ENCODE measurements around the gene ADARB2.

The ADARB2 gene

GRCh38 chr10:1194161-1194560 lies 543.2 kb downstream of the ADARB2 start:
- no peak for DNase-seq (ENCODE audit: low read depth in 3 of 3)

GRCh38 chr10:1193561-1193960 lies 543.8 kb downstream of the ADARB2 start:
- DNase-seq (ENCODE audit: low read depth in 3 of 3): no peak

DNA sequence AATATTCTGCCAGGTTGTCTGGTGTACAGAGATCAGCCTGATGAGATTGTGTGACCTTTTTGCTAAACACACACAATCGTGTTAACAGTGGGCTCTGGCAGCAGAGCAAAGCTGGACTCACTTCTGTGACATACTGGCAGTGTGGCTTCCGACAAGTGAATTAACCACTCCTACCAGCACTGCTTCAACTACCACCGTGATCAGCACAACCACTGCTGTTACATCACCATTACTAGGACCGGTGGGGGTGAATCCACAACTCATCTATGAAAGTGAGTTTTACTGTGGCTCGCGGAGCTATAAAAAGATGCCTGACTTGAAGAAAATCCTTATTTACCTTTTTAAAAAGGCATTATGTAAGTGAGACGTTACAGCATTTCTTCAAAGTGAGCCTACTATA lies 545.6 kb downstream of the ADARB2 start:
- no peak for DNase-seq (ENCODE audit: low read depth in 3 of 3)

GRCh38 chr10:1190791-1191490 lies 546.4 kb downstream of the ADARB2 start:
- no peak for DNase-seq (ENCODE audit: low read depth in 3 of 3)

GRCh38 chr10:1190052-1190395 lies 547.3 kb downstream of the ADARB2 start:
- DNase-seq (ENCODE audit: low read depth in 3 of 3): no peak

DNA sequence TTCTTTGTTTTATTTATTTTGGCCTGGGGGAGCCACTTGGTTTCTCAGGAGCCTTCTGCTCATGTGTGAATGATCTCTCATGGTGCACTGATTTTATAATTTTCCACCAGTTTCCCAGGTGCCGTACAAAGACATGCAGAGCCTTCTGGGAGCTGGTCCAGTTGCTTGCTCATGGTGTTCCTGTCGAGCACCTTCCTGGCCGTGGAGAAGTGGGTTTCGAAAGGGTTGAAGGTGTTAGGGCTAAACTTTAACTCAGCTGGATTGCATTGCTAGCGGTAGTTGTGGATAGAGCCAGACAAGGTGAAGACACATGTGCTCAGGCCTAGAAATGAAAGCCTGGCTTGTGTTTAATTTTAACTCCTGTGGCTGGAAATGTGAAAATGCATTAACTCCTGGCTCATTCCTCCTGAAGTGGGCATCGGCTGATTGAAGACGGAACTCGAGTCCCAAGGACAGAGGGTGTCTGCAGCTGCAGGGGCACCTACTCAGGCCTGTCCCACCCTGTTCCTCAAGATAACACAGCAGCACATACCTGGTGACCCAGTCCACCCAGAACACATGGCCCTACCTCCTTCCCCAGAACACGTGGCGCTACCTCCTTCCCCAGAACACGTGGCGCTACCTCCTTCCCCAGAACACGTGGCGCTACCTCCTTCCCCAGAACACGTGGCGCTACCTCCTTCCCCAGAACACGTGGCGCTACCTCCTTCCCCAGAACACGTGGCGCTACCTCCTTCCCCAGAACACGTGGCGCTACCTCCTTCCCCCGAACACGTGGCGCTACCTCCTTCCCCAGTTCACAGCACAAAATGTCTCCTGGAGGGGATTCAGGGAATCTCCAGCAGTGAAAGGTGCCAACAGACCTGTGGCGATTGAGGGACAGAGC lies 547.9 kb downstream of the ADARB2 start:
- DNase-seq (ENCODE audit: low read depth in 3 of 3): no peak

- no peak for DNase-seq (ENCODE audit: low read depth in 3 of 3)
Measured at GRCh38 chr10:1188558-1189135, 548.7 kb downstream of the ADARB2 start.

DNA sequence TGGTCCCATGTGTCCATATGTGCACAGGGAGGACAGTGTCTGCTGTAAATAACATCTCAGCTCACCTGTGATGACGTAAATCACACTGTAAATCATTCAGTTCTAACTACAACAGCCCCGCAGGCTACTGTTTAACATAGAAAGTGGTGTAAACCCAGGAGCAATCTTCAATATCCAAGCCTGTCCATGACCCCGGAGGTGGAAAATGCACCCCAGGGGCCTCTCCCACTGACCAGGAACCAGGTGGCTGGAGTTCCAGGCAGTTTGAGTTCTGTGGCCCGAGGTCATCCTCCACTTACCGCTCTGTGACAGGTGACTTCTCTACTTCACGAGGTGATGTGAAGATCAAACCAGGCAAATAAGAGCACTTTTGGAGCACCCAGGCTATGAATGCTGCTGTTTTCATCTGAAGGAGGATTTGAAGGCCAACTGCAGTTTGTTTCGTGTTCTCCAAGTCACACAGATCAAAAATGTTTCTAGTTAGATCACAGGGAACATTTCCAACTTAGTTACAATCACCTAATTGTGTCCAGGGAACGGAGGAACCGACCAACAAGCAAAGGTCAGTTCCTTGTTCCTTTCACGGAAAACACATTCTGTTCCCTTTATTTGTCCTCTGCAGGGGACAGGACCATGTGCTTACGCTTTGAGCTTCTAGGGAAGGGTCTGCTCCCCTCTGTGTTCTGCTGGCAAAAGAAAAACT lies 549.3 kb downstream of the ADARB2 start:
- no peak for DNase-seq (ENCODE audit: low read depth in 3 of 3)

DNA sequence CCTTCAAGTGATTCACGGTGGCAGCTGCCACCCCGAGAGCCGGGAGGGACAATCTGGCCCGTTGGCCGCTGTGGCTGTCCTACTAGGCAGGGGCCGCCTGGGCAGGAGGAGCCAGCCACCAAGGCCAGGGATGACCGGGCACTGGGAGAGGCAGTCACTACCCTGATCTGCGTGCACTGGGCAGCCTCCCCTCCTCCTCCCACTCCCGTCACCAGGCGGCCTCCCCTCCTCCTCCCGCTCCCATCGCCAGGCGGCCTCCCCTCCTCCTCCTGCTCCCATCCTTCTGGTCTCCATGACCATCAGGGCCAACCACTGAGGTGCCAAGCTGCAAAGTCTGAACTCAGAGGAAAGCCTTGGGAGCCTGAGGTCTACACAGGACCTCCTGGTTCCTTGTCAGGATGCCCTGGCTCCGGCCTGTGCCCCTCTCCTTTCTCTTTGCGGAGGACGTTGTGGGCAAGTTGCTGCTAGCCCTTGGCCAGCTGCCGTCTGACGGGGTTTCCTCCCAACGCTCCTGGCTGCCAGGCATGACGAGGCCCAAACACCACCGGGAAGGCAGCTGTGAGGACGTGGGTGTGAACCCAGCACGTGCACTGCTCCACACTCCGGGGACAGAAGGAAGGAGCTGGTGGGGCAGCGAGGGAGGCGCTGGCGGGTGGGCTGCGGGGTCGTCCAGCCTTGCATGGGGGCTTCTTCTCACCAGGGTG lies 550.0 kb downstream of the ADARB2 start:
- no peak for DNase-seq (ENCODE audit: low read depth in 3 of 3)

DNA sequence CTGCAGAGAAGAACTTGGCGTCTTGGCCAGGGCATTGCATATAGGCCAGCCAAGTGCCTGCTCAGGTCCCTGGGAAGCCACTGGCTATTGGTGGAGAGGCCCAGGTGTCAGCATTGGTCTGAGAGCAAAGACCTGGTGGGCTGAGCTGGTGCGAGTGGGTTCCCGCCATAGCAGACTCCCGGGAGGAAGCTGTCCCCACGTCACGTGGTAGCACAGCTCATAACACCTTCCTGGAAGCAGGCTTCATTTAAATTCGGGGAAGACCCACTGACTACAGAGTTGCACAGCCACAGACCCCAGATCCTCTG lies 550.7 kb downstream of the ADARB2 start:
- DNase-seq (ENCODE audit: low read depth in 3 of 3): no peak

DNA sequence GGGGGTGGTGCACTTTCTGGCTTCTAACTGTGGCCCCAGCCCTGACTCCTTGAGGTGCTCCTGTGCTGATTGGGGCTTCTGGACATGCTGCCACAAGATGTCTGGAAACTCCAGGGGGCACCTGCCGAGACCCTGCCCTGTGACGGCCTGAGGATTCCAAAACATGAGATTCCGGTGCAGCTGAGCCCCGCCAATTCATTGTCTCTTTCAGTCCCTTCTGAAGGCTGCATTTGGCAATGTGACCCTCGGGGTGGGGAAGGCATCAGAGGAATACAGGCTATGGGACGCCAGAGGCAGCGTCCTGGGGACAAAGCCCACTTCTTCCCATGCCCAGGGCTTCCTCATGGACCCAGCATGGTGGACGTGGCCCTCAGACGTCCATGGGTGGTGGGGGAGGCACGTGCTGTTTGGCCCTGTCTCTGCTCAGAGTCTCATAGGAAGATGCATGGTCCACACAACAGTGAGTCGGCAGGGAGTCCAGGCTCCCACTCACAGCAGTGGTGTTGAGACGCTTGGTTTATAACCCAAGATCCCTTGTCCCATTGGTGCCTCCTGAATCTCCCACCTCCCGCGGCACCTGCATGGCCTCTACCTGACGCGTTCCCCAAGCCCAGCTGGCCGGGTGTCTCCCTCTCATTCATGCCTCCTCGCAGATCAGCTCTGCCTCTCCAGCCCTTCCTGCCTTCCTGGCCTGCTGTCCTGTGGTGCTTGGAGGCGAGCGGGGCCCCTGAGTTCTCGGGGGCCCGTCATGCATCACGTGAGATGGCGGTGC lies 551.2 kb downstream of the ADARB2 start:
- DNase-seq (ENCODE audit: low read depth in 3 of 3): no peak

GRCh38 chr10:1184541-1185430 lies 552.5 kb downstream of the ADARB2 start:
- DNase-seq (ENCODE audit: low read depth in 3 of 3): no peak

DNA sequence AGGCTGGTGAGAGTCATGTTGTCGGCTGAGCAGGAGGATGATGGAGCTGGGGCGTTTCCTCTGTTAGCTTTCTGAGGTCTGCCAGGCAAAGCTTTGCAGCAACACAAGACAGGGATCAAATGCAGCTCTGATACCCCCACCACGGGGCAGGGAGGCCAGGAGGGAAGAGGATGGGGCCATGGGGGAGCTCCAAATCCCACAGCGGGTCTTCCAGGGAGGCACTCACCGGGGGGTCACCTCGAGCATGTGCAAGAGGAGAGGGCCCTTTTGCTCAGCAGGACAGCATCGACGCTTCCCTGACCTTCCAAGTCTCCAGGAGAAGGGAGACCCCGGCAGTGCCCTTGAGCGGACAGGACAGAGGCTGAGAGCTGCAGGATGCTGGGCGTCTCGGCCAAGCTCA lies 553.6 kb downstream of the ADARB2 start:
- no peak for DNase-seq (ENCODE audit: low read depth in 3 of 3)

DNA sequence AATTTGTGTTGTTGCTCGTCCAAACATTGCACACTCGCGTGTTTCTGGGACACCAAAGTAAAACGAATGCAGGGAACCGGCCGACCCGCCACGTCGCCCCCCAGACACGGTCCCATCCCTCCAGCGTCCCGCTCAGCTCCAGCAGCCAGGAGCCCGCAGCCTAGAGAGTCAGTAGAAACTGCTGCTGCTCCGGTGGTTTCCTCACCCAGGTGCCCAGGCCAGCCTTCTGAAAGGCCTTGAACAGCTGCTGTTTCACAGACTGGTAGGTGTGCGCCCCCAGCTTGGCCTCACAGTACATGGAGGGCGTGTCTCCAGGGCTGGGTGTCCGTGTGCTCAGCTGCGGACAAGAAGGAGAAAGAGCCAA lies 554.3 kb downstream of the ADARB2 start:
- no peak for DNase-seq (ENCODE audit: low read depth in 3 of 3)

GRCh38 chr10:1182280-1183032 lies 554.9 kb downstream of the ADARB2 start:
- DNase-seq (ENCODE audit: low read depth in 3 of 3): no peak

DNA sequence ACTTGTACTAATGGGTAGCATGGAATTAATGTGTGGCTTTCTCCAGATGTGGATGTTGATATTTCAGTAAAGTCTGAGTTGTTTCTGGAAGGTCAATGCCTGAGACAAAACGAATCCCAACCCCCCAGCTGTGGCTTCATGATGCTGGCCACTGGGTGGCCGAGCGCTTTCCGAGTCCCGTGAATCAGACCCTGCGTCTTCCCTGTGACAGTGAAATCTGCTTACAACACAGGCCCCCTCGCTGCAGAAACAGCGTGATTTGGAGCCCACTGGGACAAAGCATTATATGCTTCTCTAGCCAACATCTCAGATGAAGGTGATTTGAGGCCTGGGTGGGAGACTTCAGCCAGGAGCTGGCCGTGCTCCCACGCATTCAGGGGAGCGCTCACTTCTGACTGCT lies 556.5 kb downstream of the ADARB2 start:
- DNase-seq (ENCODE audit: low read depth in 3 of 3): no peak

GRCh38 chr10:1180071-1180730 lies 557.1 kb downstream of the ADARB2 start:
- no peak for DNase-seq (ENCODE audit: low read depth in 3 of 3)

GRCh38 chr10:1179346-1180070 lies 557.8 kb downstream of the ADARB2 start:
- DNase-seq (ENCODE audit: low read depth in 3 of 3): no peak
